Superior temporal gyrus (tissue), 1 donor: ENCODE results near the gene LRCH2.
"Not testable (repeated sequence)": the region's sequence is repeated elsewhere in the genome, so short reads cannot be mapped to it uniquely, and the experiment has no call there.

Experiments used
- DNase-seq: peaks from one replicate; pipeline ENCODE4 v3.0.0-alpha.2; 2016; ENCODE audit errors: extremely low spot score

LRCH2 gene, protein sequence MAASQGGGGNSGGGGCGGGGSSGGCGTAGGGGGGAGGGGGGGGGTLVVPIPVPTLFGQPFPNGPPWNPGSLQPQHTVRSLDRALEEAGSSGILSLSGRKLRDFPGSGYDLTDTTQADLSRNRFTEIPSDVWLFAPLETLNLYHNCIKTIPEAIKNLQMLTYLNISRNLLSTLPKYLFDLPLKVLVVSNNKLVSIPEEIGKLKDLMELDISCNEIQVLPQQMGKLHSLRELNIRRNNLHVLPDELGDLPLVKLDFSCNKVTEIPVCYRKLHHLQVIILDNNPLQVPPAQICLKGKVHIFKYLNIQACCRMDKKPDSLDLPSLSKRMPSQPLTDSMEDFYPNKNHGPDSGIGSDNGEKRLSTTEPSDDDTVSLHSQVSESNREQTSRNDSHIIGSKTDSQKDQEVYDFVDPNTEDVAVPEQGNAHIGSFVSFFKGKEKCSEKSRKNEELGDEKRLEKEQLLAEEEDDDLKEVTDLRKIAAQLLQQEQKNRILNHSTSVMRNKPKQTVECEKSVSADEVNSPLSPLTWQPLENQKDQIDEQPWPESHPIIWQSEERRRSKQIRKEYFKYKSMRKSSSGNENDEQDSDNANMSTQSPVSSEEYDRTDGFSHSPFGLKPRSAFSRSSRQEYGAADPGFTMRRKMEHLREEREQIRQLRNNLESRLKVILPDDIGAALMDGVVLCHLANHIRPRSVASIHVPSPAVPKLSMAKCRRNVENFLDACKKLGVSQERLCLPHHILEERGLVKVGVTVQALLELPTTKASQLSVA

DNA sequence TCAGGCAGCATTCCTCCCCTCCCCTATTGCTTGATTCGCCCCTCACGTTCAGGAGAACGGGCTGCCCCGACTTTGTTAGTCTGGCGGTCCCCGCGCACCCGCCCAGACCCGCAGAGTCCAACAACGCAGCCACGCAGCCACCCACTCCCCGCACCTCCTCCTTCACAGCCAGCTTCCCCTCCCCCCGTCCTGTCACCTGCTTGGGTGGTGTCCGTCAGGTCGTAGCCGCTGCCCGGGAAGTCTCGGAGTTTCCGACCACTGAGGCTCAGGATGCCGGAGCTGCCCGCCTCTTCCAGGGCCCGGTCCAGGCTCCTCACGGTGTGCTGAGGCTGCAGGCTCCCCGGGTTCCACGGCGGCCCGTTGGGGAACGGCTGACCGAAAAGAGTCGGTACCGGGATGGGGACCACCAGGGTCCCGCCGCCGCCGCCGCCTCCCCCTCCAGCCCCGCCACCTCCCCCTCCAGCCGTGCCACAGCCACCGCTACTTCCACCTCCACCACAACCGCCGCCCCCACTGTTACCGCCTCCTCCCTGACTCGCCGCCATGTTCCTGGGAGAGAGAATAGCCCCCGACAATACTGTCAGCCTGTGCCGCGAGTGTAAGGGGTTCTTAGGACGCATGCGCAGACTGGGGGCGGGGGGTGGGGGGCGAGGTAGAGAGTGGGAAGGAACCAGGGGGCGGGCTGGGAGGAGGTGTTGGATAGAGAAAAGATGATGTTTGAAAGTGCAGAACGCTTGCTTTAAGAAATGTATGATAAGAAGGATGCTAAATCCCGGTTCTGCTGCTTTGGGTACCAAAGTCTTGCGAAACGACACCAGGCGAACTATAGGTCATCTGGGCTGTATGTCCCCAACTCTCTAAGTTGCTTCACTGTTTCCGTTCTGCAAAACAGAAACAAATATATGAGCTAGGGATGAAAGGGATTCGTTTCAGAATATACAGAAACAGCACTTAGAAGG lies at the start of gene LRCH2:
Gene LRCH2, minus strand, starts transcription at position 600 of the 959 bp plus-strand sequence. Its CDS starts 55 bp downstream, at position 545.
- DNase-seq, result peak; percentile 56

DNA sequence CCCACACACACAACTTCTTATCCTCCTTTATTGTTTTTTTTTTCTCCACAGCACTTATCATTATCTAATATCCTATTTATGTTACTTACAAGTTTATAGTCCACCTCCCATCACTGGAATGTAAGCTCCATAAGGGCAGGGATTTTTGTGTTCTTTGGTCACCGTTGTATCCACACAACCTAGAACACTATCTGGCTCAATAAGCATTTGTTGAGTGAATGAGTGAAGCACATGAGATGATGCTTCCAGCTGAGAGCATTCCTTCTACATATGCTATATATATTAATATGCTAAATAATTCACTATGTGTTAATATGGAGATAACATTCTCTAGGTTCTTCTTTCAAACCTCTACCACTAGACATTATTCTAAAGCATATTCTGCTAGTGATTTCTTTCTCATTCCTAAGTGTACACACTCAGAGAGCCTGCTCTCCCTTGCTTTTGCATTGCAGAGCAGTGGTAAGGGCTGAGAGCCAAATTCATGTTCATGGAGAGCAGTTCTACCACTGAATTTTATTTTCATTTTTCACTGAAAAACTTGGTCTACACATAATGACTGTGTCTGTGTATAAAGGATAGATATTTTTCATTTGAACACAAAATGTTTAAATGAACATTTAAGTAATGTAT lies 35.3 kb upstream of the LRCH2 start:
- DNase-seq, result no peak

DNA sequence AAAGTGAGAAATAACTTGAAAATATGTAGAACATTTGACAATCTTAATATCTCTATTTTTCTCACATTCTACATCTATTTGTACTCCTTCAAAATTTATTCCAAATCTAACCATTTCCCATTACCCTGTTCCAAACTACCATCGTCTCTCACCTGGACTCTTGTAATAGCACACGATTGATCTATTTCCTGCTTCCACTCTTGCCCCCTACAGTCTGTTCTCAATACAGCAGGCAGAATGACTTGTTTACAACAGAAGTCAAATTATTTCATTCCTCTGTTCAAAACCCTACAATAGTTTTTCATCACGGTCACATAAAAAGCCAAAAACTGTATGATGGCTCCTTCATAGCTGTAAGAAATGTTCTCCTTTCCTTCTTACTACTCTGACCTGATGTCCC lies 34.5 kb upstream of the LRCH2 start:
- DNase-seq, result peak; percentile 10

DNA sequence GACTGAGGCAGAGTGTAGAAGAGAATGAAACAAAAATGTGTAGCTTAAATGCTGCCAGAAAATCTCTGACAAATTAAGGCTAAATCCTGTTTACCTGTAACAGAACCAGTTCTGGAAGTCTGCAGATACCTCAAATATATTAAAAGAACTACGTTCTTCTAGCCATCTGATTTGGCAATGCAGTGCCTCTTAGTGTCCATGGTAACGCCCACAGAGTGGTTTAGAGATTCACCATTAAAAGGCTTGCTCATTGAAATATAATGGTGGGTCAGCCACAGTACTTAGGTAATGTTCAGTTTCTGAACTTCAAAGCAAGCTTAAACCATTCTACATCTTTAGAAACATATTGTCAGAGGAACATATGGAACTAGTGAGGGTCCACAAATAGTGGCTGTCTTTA lies 32.4 kb upstream of the LRCH2 start:
- no peak for DNase-seq

DNA sequence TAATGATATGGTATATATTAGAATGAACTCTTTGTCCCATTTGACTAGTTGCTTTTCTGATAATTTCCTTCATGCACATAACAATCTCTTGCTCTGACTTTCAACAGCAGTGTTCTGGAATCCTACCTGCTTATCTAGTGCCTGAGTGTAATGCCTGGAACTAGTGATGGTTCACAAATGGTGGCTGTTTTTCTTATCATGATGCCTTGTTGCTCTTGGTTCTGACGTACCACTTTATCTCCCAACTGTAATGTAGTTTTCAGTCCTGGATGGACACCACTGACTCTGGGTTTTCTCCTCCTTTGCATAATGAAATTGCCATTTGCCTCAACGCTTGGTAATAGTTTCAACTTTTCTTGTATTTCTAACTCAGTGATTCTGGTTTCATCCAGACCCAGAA lies 30.1 kb upstream of the LRCH2 start:
- no peak for DNase-seq

DNA sequence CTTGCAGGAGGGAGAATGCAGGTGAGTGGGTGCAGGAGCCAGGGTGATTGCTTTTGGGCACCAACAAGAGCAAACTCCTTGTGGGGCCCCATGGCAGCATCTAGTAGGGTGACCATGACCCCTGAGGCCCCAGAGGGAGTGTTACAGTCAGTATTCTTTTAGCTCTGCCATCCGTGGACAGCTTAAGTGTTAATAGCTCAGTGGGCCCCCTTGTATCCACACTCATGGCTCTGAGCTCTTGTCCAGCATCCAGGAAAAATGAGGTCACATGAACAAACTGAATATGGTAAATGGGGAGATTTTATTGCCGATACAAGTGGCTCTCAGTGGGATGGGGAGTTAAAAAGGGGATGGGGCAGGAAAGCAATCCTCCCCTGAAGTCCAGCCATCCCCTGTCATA lies 27.3 kb upstream of the LRCH2 start:
- no peak for DNase-seq

DNA sequence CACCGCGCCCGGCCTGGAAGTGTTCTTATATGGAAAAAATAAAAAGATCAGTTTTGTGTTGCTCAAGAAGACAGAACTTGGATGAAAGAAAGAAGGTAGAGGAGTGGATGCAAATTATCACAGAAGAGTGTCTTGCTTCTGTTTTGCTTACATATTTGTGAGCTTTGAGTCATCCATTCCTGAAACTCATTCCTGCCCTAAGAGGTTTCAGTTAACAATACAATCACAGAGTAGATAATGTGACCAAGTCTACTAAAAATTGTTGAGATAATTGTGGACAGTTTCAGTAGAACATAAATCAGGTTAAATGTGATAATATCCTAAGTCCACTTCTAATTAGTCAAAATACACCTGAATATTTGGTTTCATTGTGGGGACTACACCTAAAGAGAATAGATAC lies 26.4 kb upstream of the LRCH2 start:
- DNase-seq, result no peak

DNA sequence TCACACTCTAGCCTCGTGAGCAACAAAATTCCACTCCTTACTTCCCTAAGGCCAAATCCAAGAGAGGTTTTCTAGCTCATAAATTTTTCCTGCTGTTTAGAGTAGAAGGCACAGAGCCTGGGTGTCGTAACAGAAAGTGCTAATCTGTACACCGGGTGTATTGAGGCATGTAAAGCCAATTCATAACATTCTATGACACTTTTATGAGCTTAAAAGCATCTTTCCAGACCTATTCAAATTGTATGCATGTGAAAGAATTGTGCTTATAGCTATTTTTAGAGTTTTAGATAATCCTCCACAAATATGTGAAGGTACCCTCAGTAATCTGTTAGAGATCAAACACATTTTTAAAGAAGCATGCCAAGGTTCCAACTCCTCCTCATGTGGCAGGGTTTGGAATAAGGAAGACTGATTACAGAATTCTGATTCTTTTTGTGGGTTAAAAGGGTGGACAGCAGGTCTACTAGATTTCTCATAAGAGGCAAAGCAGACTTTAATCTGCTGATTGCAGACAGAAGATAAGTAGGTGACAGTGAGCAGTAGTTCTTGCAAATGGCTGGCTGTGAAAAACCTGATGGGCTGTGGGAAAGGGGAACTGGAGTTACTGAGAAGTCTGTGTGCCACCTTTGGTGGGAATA lies 25.5 kb upstream of the LRCH2 start:
- DNase-seq, result no peak

DNA sequence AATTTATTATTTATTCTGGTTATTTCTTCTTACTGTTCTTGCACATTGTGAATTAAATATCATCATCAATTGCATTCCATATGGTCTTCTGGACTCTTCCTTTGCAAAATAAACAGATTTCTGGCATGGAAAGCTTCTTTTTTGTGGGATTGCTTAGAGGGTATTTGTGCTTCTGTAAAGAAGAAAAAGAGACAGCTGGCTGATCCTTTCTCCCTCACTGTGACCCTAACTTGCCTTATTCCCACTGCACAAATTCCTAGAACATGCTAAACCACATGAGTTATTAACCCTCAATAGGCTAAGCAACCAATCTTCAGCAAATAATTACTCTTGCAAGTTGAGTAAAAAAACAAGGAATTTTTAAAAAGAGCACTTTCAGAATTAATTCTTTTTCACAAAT lies 23.8 kb upstream of the LRCH2 start:
- DNase-seq, result no peak

DNA sequence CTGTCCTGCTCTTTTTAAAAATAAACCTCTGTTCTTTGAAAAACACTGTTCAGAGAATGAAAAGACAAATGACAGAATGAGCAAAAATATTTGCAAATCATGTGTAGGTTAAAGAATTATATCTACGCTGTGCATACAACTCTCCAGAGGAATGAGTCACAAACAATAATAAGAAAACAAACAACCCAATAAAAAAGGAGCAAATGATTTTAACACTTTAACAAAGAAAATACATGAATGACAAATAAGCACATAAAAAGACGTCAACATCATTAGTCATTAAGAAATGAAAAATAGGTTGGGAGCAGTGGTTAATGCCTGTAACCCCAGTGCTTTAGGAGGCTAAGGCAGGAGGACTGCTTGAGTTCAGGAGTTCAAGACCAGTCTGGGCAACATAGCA lies 21.1 kb upstream of the LRCH2 start:
- DNase-seq, result no peak

DNA sequence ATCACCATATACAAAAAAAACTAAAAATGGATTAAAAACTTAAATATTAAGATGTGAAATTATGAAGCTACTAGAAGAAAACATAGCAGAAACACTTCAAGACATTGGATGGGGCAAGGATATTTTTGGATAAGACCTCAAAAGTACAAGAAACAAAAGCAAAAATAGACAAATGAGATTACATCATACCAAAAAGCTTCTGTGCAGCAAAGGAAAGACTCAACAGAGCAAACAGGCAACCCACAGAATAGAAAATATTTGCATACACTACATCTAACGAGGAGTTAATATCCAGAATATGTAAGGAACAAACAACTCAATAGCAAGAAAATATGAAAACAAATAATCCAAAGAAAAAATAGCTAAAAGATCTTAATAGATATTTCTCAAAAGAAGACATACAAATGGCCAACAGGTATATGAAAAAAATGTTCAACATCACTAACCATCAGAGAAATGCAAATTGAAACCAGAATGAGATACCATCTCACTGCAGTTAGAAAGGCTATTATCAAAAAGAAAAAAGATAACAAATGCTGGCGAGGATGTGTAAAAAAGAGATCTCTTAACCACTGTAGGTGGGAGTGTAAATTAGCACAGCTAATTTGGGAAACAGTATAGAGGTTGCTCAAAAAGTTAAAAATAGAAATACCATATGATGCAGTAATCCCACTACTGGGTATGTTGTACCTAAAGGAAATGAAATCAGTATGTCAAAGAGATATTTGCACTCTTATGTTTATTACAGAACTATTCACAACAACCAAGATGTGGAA lies 17.8 kb upstream of the LRCH2 start:
- DNase-seq, result no peak

DNA sequence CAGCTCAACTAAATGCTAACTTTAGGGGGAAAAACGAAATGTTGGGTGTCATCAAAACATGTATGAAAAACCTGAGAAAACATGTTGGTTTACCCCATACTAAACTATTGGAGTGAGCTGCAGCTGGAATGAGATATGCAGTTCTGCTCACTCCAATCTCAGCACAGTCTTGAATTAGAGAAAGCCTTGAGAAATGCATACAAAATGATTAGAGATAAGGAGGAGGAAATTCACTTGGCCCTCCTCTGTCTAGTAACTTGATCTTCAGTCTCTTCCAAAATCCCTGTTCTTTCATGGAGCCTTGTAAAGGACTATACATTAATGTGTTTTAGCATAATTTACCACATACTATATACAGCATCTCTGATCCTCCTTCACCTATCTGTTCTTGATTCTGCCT lies 3.2 kb upstream of the LRCH2 start:
- DNase-seq, result no peak

DNA sequence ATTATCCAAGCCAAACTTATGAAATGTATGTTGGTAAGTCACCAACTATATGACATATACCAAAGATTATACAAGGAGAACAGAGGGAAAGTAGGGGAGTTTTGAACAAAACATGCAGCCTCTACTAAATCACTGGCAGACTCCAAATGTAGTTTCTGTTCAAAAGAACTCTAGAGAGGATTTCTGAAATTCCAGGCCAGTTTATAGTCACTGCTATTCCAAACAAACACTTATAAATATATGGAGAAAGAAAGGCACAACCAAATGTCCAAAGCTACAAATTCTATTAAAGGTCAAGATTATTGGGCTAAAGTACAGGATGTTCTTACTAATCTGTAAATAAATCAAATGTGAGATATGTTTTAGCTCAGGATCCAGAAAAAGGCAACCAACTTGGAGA lies 2.7 kb upstream of the LRCH2 start:
- DNase-seq, result no peak

DNA sequence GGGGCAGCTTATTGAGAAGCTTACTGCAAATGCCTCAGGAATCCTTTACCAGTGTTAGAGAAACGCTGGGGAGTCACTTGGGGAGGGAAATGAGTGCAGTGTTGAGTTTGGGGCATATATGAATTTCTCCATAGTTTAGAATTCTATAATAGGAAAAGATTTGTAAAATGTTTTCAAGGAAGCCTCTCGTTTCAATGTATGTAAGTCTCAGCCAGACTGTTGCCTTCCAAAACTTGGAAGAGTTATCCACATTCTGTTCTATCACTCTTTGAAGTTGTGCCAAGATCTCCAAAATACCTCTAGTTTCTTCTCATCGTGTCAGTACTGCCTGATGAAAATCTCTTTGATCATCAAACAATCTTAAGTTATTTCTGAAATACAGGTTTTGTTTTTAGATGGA lies 565 bp upstream of the LRCH2 start:
- no peak for DNase-seq

DNA sequence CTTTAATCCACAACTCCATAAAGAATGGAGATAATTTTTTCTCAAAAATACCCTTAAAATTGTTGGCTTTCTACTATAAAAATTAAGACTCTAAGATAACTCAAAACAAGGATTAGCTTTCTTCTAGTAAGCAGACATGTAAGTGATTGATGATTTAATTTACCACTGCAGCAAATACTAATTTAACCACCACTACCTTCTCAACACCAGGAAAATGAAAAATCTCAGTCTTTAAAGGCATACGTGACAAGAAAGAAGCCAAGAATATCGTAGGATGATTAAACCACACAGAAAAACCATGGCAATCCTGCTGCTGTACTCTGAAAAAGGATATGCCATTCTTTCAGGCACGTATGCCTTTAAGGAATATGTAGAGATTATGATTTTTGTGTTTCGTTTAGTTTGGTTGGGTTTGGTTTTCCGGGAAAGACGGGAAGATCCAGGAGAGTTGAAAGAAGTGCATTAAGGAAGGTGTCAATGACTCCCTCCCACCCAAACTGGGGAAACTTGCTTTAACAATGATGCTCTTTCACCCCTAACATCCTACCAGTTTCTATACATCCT lies 881 bp downstream of the LRCH2 start:
- DNase-seq, result peak; percentile 27

DNA sequence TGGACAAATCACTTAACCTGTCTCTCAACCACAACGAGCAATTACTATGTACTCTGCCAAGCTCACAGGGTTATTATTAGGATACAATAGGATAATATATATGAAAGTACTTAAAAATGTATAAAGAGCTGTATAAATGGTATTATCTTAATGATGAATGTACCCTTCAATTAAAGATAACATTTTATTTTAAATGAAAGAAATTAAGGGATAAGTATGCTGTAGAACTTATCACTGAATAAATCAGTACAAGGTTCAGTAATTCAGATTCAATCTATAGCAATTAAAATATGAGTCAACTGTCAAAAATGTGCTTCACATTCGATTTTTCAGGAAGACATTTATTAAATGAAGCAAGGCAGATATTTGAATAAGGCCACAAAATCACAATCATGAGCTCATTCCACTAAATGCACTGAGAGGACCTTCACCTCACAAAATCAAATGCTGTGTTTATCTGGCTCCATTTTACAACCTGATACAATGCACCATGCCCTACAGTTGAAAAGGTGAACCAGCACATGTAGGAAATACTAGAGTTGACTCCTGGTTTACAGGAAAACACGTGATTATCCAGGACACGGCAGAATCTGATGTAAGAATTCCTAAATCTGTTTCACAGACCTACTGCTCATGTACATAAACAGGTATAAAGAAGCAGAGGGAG lies 4.4 kb downstream of the LRCH2 start:
- no peak for DNase-seq

DNA sequence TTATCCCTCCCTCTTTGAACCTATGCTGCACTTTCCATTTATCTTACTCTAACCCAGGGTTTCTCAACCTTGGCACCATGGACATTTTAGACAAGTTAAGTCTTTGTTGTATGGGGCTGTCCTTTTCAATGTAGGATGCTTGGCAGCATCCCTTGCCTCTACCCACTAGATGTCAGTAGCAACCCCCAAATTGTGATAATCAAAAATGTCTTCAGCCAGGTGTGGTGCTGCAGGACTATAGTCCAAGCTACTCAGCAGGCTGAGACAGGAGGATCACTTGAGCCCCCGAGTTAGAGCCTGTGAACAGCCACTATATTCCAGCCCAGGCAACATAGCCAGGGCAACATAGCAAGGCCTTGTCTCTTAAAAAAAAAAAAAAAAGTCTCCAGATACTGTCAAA lies 7.0 kb downstream of the LRCH2 start:
- peak; percentile 37 for DNase-seq

DNA sequence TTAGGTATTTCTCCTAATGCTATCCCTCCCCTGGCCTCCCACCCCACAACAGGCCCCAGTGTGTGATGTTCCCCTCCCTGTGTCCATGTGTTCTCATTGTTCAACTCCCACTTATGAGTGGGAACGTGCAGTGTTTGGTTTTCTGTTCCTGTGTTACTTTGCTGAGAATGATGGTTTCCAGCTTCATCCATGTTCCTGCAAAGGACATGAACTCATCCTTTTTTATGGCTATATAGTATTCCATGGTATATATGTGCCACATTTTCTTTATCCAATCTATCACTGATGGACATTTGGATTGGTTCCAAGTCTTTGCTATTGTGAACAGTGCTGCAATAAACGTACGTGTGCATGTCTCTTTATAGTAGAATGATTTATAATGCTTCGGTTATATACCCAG lies 16.6 kb downstream of the LRCH2 start:
- not testable (repeated sequence) for DNase-seq

DNA sequence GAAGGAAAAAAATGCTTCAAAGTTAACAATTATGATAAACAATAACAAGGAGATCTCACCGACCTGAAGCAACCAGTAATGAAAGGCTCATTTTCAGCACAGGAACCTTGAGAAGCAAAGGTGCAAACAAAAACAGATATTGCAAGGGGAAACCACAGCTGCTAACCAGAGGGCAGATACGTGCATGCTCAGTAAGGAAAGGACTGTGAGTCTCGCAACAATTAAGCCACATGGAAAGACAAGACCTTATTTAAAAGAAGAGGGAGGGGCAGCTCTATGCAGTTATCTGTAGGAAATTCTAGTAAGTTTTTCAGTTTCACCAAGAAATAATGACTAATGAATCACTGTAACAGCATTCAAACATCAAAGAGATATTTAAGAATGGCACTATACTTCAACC lies 19.3 kb downstream of the LRCH2 start:
- DNase-seq, result no peak
